HG03439 (cell line): ENCODE data around the gene IKZF5.

Source experiments
- ATAC-seq: cut with Tn5 transposase; IDR thresholded peaks from one replicate; pipeline ENCODE4 v1.9.1; 2021; ENCODE audit warnings: mild to moderate bottlenecking, moderate library complexity; ENCODE audit not compliant: unreplicated experiment

The IKZF5 gene, protein sequence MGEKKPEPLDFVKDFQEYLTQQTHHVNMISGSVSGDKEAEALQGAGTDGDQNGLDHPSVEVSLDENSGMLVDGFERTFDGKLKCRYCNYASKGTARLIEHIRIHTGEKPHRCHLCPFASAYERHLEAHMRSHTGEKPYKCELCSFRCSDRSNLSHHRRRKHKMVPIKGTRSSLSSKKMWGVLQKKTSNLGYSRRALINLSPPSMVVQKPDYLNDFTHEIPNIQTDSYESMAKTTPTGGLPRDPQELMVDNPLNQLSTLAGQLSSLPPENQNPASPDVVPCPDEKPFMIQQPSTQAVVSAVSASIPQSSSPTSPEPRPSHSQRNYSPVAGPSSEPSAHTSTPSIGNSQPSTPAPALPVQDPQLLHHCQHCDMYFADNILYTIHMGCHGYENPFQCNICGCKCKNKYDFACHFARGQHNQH

GRCh38 chr10:123008355-123009104 lies at the start of gene IKZF5, which contains the start of gene ACADSB:
IKZF5 (minus strand) TSS chr10:123008795; CDS start chr10:122998625, 10,170 bp downstream.
ACADSB (plus strand) TSS chr10:123009006; CDS start chr10:123009030, 24 bp downstream.
- ATAC-seq, result peak; percentile 82

DNA sequence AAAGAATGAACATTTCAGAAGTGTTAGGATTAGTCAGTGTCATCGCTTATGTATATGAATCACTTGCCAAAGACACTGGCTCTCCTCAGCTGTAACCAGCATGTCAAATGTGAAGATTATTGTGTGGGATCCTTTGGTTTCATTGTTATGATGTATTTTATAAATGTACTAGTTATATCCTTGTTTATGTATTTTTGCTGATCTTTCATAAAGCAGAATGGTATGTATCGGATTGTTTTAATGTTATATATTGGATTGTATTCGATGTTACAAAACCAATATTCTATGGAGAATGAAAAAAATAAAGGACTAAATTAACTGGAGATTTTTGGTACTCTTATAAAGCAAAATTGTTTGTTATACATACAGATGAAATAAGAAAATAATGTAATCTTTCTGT lies 49.4 kb upstream of the IKZF5 start:
- no peak for ATAC-seq

DNA sequence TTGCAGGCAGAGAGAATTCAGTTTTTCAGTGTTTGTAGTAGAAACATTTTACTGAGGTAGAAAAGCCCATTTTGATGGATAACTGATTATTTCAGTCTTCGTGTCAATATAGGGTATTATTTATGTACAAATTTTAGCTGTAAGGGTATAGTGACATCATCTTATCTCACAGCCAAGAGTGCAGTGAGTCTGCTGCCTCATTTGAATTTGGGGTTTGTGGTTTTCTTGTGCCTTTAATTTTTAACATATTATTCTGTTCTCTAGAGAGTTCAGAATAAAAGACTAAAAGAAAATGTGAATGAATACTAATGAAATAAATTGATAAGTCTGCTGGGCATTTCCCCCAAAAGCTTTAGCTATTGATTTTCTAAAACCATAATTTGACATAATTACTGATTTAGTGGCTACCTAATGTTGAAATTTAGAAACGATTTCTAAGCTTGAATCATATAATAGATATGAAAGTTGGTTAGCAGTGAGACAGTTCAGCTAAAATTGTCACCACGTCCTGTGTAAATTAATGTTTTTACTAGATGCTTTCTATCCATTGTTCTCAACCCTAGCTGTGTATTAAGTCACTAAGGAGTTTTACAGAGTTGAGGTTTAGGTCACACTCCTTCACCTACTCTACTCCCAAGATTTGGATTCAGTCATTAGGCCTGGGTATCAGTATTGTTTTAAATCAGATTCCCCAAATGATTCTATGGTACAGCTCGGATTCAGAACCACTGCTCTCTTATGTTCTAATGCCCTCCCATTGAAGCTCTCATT lies 37.6 kb upstream of the IKZF5 start:
- no peak for ATAC-seq

DNA sequence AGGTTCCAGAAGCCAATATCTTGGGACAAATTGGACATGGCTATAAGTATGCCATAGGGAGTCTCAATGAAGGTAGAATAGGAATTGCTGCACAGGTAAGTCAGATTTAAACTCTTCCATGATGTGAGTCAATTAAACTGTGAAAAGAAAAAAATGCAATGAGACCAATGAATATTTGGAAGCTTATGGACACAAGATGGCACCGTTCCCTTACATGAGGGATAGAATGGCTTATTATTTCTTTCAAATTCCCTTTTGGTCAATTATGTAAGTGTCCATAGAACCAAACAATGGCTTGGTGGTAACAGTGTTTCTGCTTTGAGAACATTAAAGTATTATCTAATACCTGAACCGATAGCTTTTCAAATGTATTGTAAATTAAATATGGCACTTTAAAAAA lies 35.8 kb upstream of the IKZF5 start:
- ATAC-seq, result no peak

DNA sequence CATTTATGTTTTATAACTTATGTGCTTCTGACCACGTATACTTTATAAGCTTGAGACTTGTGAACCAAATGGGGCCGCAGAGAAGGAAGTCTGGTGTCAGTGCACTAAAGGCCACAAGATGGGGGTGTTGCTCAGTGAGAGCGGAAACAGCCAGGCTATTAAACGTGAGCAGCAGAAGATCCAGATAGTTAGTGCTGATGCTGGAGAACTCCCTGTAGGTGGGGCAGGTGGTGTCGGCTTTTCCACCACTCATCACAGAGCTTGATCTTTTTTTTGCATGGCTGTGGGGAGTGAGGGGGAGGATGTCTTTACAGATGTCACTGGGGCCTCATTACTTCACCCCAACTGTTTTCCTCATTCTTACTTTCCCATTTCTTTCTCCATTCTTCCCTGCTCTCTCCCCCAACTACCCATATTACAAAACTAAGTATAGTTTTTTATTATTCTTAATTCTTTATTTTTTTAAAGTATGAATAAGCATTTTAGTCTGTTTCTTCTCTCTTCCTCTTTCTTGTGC lies 34.9 kb upstream of the IKZF5 start:
- ATAC-seq, result peak; percentile 71

DNA sequence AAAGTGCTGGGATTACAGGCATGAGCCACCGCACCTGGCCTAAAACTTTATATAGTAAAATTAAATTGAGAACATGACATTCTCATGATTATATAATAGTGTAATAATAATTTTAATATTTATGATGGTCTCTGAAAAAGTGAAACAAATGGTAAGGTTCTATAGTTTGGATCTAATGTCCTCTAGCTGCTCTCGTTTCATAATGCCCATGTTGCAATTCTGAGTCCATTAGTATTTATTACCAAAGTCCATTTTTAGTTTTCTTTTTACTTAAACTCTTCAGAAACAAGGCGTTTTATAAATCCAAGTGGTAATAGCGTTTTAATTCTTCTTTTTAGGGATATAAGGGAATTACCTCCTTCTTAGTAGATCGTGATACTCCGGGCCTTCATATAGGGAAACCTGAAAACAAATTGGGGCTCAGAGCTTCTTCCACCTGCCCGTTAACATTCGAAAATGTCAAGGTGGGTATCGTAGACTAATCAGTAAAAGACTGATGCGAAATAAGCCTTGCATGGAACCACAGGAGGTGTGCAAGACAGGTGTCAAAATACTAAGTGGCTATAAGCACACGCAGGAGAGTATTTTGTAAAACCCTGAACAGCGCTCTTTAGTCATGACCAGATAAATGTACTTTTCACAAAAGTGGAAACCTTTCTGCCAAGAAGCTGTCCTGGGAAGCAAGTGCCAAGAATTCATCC lies 34.3 kb upstream of the IKZF5 start:
- ATAC-seq, result no peak

- ATAC-seq, result no peak
These were observed 31.0 kb upstream of the IKZF5 start for GRCh38 chr10:123039632-123039930.

DNA sequence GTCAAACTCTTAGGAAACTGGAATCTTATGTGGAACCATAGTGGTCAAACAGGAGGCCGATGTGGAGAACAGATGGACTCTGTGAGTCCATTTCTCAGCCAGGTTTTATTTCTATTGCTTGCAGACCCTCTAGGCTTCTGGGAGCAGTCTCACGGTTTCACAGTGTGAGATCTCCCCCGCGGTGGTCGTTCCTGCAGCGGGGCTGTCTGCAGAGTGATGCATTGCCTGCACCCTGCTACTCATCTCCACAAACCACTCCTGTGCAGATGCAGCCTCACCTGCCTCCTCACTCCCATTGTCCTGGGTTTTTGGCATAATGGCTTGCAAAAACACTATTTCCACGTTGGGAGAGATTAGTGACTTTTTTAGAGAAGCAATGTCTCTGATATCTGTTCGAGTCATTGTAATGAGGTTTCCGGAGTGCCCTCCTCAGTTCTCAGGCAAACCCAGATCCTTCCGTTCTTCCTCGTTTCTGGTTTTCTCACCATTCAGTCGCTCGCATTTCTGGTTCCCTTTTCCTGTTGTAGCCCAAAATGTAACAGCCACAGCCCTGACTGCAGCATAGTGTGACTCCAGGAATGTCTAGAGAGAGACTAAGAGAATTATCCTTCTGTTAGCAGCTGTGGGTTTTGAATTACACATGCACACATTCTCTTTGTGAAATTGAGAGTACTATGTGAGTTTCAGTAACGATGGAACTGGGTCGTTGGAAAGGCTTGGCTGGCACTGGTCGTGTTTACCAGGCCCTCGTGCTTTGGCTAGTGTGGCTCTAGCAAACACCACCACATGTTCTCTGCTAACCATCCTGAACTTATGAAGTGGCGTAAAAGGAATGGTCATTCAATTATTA lies 30.4 kb upstream of the IKZF5 start:
- no peak for ATAC-seq

GRCh38 chr10:123035467-123036086 lies 27.0 kb upstream of the IKZF5 start:
- ATAC-seq, result no peak

DNA sequence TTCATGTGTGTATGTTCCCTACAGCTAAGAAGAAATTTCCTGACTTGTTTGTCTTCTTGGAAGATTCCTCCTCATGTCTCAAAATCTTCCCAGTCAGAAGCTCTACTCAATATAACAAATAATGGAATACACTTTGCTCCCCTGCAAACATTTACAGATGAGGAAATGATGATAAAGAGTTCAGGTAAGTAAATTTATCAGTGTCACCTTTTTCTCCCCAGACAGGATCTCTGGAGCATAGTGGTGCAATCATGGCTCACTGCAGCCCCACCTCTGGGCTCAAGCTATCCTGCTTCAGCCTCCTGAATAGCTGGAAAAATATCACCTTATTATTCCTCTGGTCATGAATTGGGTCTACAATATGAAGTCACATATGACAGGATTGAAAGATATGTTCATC lies 25.7 kb upstream of the IKZF5 start:
- no peak for ATAC-seq

GRCh38 chr10:123031124-123031523 lies 22.5 kb upstream of the IKZF5 start:
- ATAC-seq, result no peak

GRCh38 chr10:123027861-123028260 lies 19.3 kb upstream of the IKZF5 start:
- no peak for ATAC-seq

- ATAC-seq, result no peak
These were observed 17.7 kb upstream of the IKZF5 start for GRCh38 chr10:123026302-123026701.

- ATAC-seq, result no peak
These were observed 15.9 kb upstream of the IKZF5 start for GRCh38 chr10:123024540-123024939.

- ATAC-seq, result no peak
These were observed 12.9 kb upstream of the IKZF5 start for GRCh38 chr10:123021517-123021916.

- no peak for ATAC-seq
These were observed 11.5 kb upstream of the IKZF5 start for GRCh38 chr10:123019941-123020703.

GRCh38 chr10:123019264-123019663 lies 10.7 kb upstream of the IKZF5 start:
- no peak for ATAC-seq

DNA sequence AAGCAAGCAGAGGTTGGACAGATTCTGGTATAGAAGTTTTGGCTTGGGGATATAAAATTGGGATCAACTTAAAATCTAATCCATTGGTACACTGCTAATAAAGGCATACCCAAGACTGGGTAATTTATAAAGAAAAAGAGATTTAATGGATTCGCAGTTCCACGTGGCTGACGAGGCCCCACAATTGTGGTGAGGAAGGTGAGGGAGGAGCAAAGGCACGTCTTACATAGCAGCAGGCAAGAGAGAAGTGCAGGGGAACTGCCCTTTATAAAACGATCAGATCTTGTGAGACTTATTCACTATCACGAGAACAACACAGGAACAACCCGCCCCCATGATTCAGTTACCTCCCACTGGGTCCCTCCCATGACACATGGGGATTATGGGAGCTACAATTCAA lies 9.9 kb upstream of the IKZF5 start:
- no peak for ATAC-seq
